K562 (cell line): ENCODE data around the gene NAV2. TPM values are rescaled to one million over a fixed set of nuclear protein-coding genes. Genes with fewer than 3 reads are reported as not detected.

ENCODE experiments used
- ATAC-seq: fragments of 200-7000 bp; cut with Tn5 transposase; 3 replicates; pipeline ENCODE4 v1.9.1; 2020; ENCODE audit warnings: moderate library complexity
- BruUV-seq: library from RNA; stranded (reverse); fragments of 400-500 nt; replicated peaks from 2 replicates; lab custom pipeline; 2021; lab: Mats Ljungman, UMichigan
- CTCF ChIA-PET: fragments of 300-600 bp; formaldehyde crosslinking; extraction: SDS; loops from one replicate; lab custom pipeline; 2021; ENCODE audit warnings: low intra/inter-chr PET ratio; lab: Yijun Ruan, JAX
- POLR2A ChIA-PET: fragments of 300-600, 350-650 bp; sonication (Branson Sonifier 250); formaldehyde crosslinking; extraction: SDS; loops from one replicate; lab custom pipeline; 2021; ENCODE audit warnings: antibody characterized with exemption, inconsistent platforms; lab: Yijun Ruan, JAX
- DNase-seq, 4 experiments: peaks; one replicate each; pipeline versions ENCODE4 v3.0.0 to v3.0.0-alpha.2; 2011 to 2018; ENCODE audit warnings: low spot score in 3 of 4, mixed read lengths in 3 of 4; ENCODE audit errors: extremely low read depth in 1 of 4
- FAIRE-seq: peaks from 2 replicates; lab custom pipeline; 2011; peaks lifted over from hg19 to GRCh38; lab: Jason Lieb, UNC
- H2AFZ ChIP-seq: 2 replicates; pipeline ENCODE4 v1.6.0; 2011; ENCODE audit warnings: low read depth, low read length, control low read depth, inconsistent platforms
- H3K27ac ChIP-seq: fragments of 200-600 bp; 3 replicates; pipeline ENCODE4 v1.8.0; 2011; ENCODE audit warnings: low read depth, mild to moderate bottlenecking, control low read depth, inconsistent platforms, low read length, moderate library complexity, mixed read lengths; ENCODE audit errors: extremely low read depth
- H3K27me3 ChIP-seq, 2 experiments: fragments of 300-600 bp in 1 of 2; 2 replicates in 1 of 2; 3 replicates in 1 of 2; pipeline versions ENCODE4 v1.6.0 to v1.8.0; 2011; ENCODE audit warnings: inconsistent platforms in 2 of 2, low read length in 2 of 2, mild to moderate bottlenecking in 1 of 2, mixed read lengths in 1 of 2, moderate library complexity in 1 of 2; ENCODE audit not compliant: control insufficient read depth in 2 of 2, insufficient read depth in 2 of 2
- H3K36me3 ChIP-seq: fragments of 300-600 bp; 3 replicates; pipeline ENCODE4 v1.8.0; 2011; ENCODE audit warnings: mild to moderate bottlenecking, low read length, inconsistent platforms; ENCODE audit not compliant: control insufficient read depth, insufficient read depth
- H3K4me1 ChIP-seq, 2 experiments: fragments of 200-600 bp in 1 of 2; replicated peaks in 1 of 2; 2 replicates in 1 of 2; 3 replicates in 1 of 2; pipeline versions ENCODE4 v1.5.1 to v1.8.0; 2011; ENCODE audit warnings: inconsistent platforms in 2 of 2, low read length in 2 of 2, mild to moderate bottlenecking in 1 of 2, mixed read lengths in 1 of 2, moderate library complexity in 1 of 2; ENCODE audit not compliant: control insufficient read depth in 2 of 2, insufficient read depth in 2 of 2
- H3K4me2 ChIP-seq: 2 replicates; pipeline ENCODE4 v1.6.1; 2011; ENCODE audit warnings: low read length, control low read depth, inconsistent platforms, mixed read lengths; ENCODE audit not compliant: insufficient read depth
- H3K4me3 ChIP-seq: fragments of 200-600 bp; sonication (generic), shearing (Covaris generic); 2 replicates; pipeline ENCODE4 v1.5.1; 2016; ENCODE audit warnings: control low read depth, inconsistent platforms
- H3K79me2 ChIP-seq: fragments of 200-600 bp; 3 replicates; pipeline ENCODE4 v1.8.0; 2011; ENCODE audit warnings: low read length, inconsistent platforms; ENCODE audit not compliant: control insufficient read depth, insufficient read depth
- H3K9ac ChIP-seq, 2 experiments: 2 replicates each; pipeline versions ENCODE4 v1.6.0 to v1.6.1; 2011; ENCODE audit warnings: low read depth in 2 of 2, low read length in 2 of 2, control low read depth in 1 of 2, inconsistent platforms in 1 of 2, mild to moderate bottlenecking in 1 of 2, mixed read lengths in 1 of 2; ENCODE audit not compliant: insufficient read depth in 1 of 2
- H3K9me1 ChIP-seq: one replicate; pipeline ENCODE4 v1.6.0; 2011; ENCODE audit warnings: inconsistent platforms, mild to moderate bottlenecking, low read length, moderate library complexity; ENCODE audit not compliant: control insufficient read depth, insufficient read depth
- H3K9me3 ChIP-seq: replicated peaks from 2 replicates; pipeline ENCODE4 v1.5.1; 2011; ENCODE audit warnings: low read depth, low read length, inconsistent platforms; ENCODE audit not compliant: control insufficient read depth, insufficient read depth
- H4K20me1 ChIP-seq: replicated peaks from 2 replicates; pipeline ENCODE4 v1.6.1; 2011; ENCODE audit warnings: low read length, inconsistent platforms, mixed read lengths; ENCODE audit not compliant: control insufficient read depth, insufficient read depth
- BMI1 ChIP-seq: fragments of 150-350 bp; IDR thresholded peaks from 2 replicates; pipeline ENCODE4 v1.6.1; 2014; ENCODE audit warnings: low read length
- C11orf30 ChIP-seq: fragments of 450-650 bp; IDR thresholded peaks from 2 replicates; pipeline ENCODE4 v1.6.1; 2016; ENCODE audit warnings: low read depth, mild to moderate bottlenecking
- JUND ChIP-seq, 2 experiments: IDR thresholded peaks; 2 replicates in 1 of 2; 3 replicates in 1 of 2; pipeline ENCODE4 v1.6.1; 2011; ENCODE audit warnings: borderline replicate concordance in 2 of 2, low read depth in 2 of 2, low read length in 2 of 2, improper control_type of control experiment in 1 of 2, missing biosample characterization in 1 of 2, missing genetic modification characterization in 1 of 2, missing genetic modification reagents in 1 of 2
- L3MBTL2 ChIP-seq: fragments of 450-650 bp; IDR thresholded peaks from 2 replicates; pipeline ENCODE4 v1.6.1; 2016; ENCODE audit warnings: mild to moderate bottlenecking, moderate library complexity
- MAFF ChIP-seq: IDR thresholded peaks from 2 replicates; pipeline ENCODE4 v1.6.1; 2012; ENCODE audit warnings: low read length, improper control_type of control experiment
- MCM7 ChIP-seq, 2 experiments: fragments of 450-650 bp; IDR thresholded peaks; 2 replicates each; pipeline ENCODE4 v1.6.1; 2016 to 2018
- MEF2A ChIP-seq: IDR thresholded peaks from 2 replicates; pipeline ENCODE4 v1.6.1; 2011; ENCODE audit warnings: low read depth, mild to moderate bottlenecking, low read length, moderate library complexity; ENCODE audit not compliant: control insufficient read depth
- MYC ChIP-seq, 2 experiments: fragments of 250-450 bp in 1 of 2; sonication (Bioruptor Pico) in 1 of 2; IDR thresholded peaks; 2 replicates each; pipeline versions ENCODE4 v1.5.1 to v1.6.1; 2012 to 2021; ENCODE audit warnings: low read depth in 2 of 2, borderline replicate concordance in 1 of 2, improper control_type of control experiment in 1 of 2, low read length in 1 of 2, mild to moderate bottlenecking in 1 of 2, moderate library complexity in 1 of 2
- NFE2 ChIP-seq: IDR thresholded peaks from 2 replicates; pipeline ENCODE4 v1.6.1; 2014; ENCODE audit warnings: antibody characterized with exemption, low read depth
- PKNOX1 ChIP-seq: fragments of 450-650 bp; IDR thresholded peaks from 2 replicates; pipeline ENCODE4 v1.6.1; 2016
- RAD21 ChIP-seq, 2 experiments: fragments of 250-450 bp in 1 of 2; fragments of 450-650 bp in 1 of 2; sonication (Bioruptor Pico) in 1 of 2; formaldehyde crosslinking in 1 of 2; IDR thresholded peaks in 1 of 2; conservative IDR thresholded peaks in 1 of 2; 2 replicates each; pipeline versions ENCODE4 v1.4.0 to v1.8.0; 2020 to 2022; ENCODE audit warnings: mild to moderate bottlenecking in 2 of 2, moderate library complexity in 1 of 2
- RCOR1 ChIP-seq, 2 experiments: IDR thresholded peaks; 2 replicates each; pipeline ENCODE4 v1.6.1; 2012; ENCODE audit warnings: low read depth in 2 of 2, low read length in 2 of 2, borderline replicate concordance in 1 of 2, improper control_type of control experiment in 1 of 2
- SMARCA4 ChIP-seq: fragments of 450-650 bp; IDR thresholded peaks from 2 replicates; pipeline ENCODE4 v1.6.1; 2016
- ZMIZ1 ChIP-seq, 2 experiments: fragments of 150-350 bp in 1 of 2; IDR thresholded peaks; 2 replicates each; pipeline ENCODE4 v1.6.1; 2012 to 2016; ENCODE audit warnings: low read depth in 2 of 2, low read length in 2 of 2, mild to moderate bottlenecking in 1 of 2, moderate library complexity in 1 of 2
- ZNF175 ChIP-seq: fragments of 200-800 bp; sonication (Bioruptor generic); IDR thresholded peaks from 2 replicates; pipeline ENCODE4 v1.6.1; 2016; ENCODE audit warnings: low read depth, mild to moderate bottlenecking, missing genetic modification characterization, missing compliant biosample characterization
- ZNF316 ChIP-seq: fragments of 450-650 bp; IDR thresholded peaks from 2 replicates; pipeline ENCODE4 v1.6.1; 2016
- WGBS: fragments of 100-300 bp; shearing (Covaris generic); methylation state at CpG from one replicate; pipeline ENCODE4 v1.1.6; 2016; ENCODE audit warnings: low coverage, mixed read lengths; ENCODE audit not compliant: insufficient coverage; ENCODE audit errors: missing lambda C conversion rate; 5-methylcytosine and 5-hydroxymethylcytosine counted together
- in situ Hi-C: fragments of 300-500 bp; cut with MboI; formaldehyde crosslinking; loops from 4 replicates; pipeline ENCODE4 v1.15.0; 2018; ENCODE audit warnings: inconsistent platforms, mixed read lengths
- intact Hi-C: fragments of 100-400 bp; cut with micrococcal nuclease; formaldehyde crosslinking; loops from 2 replicates; pipeline ENCODE4 v1.14.2; 2022
- polyA plus RNA-seq, 8 experiments: library from polyadenylated mRNA; depleted of rRNA in 4 of 8; stranded (reverse) in 5 of 8; unstranded in 3 of 8; fragments of >200 nt; fragmentation: Nextera tagmentation in 2 of 8; fragmentation: Illumina TruSeq in 1 of 8; extraction: Ambion mirVana in 2 of 8; extraction: Trizol in 1 of 8; gene quantifications; 2 replicates each; pipeline versions ENCODE4 v1.2.1 to v1.2.3, GENCODE V29; 2011 to 2014; ENCODE audit warnings: inconsistent platforms in 1 of 8, missing spikeins in 1 of 8
- total RNA-seq, 7 experiments: library from RNA; depleted of rRNA in 6 of 7; stranded (reverse); fragments of >200 nt in 6 of 7; fragmentation: Illumina TruSeq in 2 of 7; extraction: Trizol in 2 of 7; gene quantifications; 2 replicates each; pipeline versions ENCODE4 v1.2.1 to v1.2.3, GENCODE V29; 2011 to 2021; ENCODE audit warnings: low replicate concordance in 1 of 7

Gene NAV2
- total and polyA plus RNA-seq, 9 of the 15 experiments (the other 6 are each of a cell fraction or from before 2014, with no cell fraction given) = 0.03 to 0.35 (median 0.05) TPM

- TF ChIP-seq ZNF175 (CRISPR knock-in tag) (no peak), BMI1 (no peak), MCM7 (IDR thresholded peaks at IDR 0.05) (no peak), MEF2A (no peak), ZMIZ1 (IDR thresholded peaks at IDR 0.05; ENCODE audit: low read depth in 2 of 2, low read length in 2 of 2) (no peak)
- TF ChIP-seq, all 486 proteins: peak for 0
These were observed 260.0 kb downstream of the NAV2 start (continued) for GRCh38 chr11:19972651-19973050.

- Histone ChIP-seq H3K27me3 (no peaks in the 10 kb centered on the region), H3K36me3 (no peaks in the 10 kb centered on the region), H3K9ac (peak overlapping the region in 1 of 2 experiments; percentile 10; a peak in 1 of 4 replicates), H3K4me1 (peaks cover 23 to 68% of the 10 kb centered on the region in 2 experiments), H4K20me1 (no peaks in the 10 kb centered on the region), H3K9me3 (no peaks in the 10 kb centered on the region), H3K4me2 (no peak overlapping the region; the same call in 1 of the 2 replicates), H3K79me2 (no peaks in the 10 kb centered on the region), H3K9me1 (no peaks in the 10 kb centered on the region), H3K27ac (no peak overlapping the region), H2AFZ (peak overlapping the region; percentile 41), H3K4me3 (no peak overlapping the region)
- in situ Hi-C loops = no loop called here
- ChIA-PET CTCF (interaction anchor here (1.0 kb wide), 1 partner anchor 19 kb away, joined by 3 read pairs; no protein-coding TSS in a partner anchor), POLR2A (interaction anchor here (0.7 kb wide), 1 partner anchor 32 kb away, joined by 4 read pairs; no protein-coding TSS in a partner anchor)
- no TSS peak for BruUV-seq
- DNase-seq (peak in 1 of 4 experiments; percentile 38), ATAC-seq (peak; percentile 18; the same call in 2 of the 3 replicates), FAIRE-seq (peak; percentile 74)
- intact Hi-C loops = no loop called here
- WGBS = 27% methylated on average over 5 of the region's 5 CpGs
- TF ChIP-seq NFE2 = peak; percentile 20; the same call in 1 of the 2 replicates
- peak; percentile 96 for TF ChIP-seq PKNOX1
- TF ChIP-seq ZNF316 = peak; percentile 86
- no peak for TF ChIP-seq SMARCA4
- peak; percentile 36; the same call in 1 of the 2 replicates for TF ChIP-seq JUND (IDR thresholded peaks at IDR 0.05; ENCODE audit: borderline replicate concordance, low read depth, low read length)
- no peak for TF ChIP-seq JUND (tag; IDR thresholded peaks at IDR 0.05; ENCODE audit: borderline replicate concordance, low read depth, low read length)
- TF ChIP-seq MAFF = peak; percentile 52; the same call in 1 of the 2 replicates
- TF ChIP-seq RCOR1 (IDR thresholded peaks at IDR 0.05; ENCODE audit: borderline replicate concordance in 1 of 2, low read depth in 2 of 2, low read length in 2 of 2) = 0 out of 4 replicates have a peak, but pooled peaks of 1 of the 2 experiments have one; percentile 39
- peak; percentile 78 for TF ChIP-seq C11orf30
- 0 out of 2 replicates have a peak, but pooled peaks have one; percentile 18 for TF ChIP-seq MYC (IDR thresholded peaks at IDR 0.05; ENCODE audit: low read depth, low read length)
- no peak for TF ChIP-seq MYC (CRISPR knock-in tag; IDR thresholded peaks at IDR 0.05; ENCODE audit: borderline replicate concordance, low read depth)
- peak; percentile 15; the same call in 1 of the 2 replicates for TF ChIP-seq L3MBTL2
- TF ChIP-seq RAD21 (CRISPR knock-in tag; conservative IDR thresholded peaks at IDR 0.05 in 1 of 2, IDR thresholded peaks at IDR 0.05 in 1 of 2) = no peak
These were observed 260.5 kb downstream of the NAV2 start for GRCh38 chr11:19973136-19973635.
